Measurements from ENCODE around the gene NFS1.
"Not testable (repeated sequence)": the region's sequence is repeated elsewhere in the genome, so short reads cannot be mapped to it uniquely, and the experiment has no call there.

Gene NFS1

DNA sequence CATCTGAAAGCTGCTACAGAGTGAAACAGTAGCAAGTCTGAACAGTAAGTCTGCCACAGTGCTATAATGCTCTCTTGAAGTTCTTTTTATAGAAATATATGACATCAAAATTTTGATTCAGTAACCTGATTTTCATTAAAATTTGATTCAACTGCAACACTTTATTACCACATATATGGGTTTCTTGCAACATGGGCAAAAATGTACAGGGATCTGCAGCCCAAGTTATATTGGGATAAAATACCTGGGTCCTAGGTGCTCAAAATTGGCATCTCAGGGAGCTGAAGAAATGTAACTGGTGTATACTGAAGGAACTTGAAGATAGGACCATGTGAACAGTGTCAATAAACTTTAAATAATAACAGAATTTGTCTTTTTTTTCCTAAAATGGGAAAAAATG, 10.9 kb upstream of the NFS1 start:
- no peak for DNase-seq (ENCODE audit: low read depth, low spot score)

DNA sequence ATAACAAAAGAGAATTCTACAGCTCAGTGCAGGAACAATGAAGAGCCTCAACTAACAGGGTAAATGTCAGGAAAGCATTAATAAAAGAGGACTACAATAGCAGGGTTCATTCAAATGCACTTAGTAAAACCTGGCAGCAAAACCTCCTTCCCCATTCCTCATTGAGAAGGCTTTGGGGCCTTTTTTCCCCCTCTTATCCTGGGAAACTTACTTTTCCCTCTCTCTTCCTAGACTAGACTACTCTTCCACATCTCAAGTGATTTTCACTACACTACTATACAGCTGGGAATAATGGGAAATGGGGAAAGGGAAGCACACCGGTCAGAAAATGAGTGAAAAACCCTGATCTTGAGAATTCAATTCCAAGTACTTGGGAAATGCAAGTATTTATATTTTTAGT, 10.1 kb upstream of the NFS1 start:
- DNase-seq (ENCODE audit: low read depth, low spot score), result no peak

DNA sequence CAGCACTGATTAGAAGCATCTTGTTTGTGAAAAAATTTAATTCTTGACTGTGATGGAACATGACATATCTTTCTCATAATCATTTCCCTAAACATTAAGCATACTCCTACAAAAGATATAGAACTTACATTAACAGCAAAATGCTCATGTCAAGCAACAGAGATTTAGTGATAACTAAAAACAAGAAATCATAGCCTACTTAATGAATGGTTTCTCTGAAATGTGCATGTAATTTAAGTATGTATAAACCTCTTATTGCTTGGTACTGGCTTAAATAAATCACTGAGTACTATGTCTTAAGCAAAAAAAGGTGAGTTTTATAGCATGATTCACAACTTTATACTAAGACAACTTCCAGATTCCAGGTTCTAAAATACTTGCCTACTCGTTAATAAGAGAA, 9.3 kb upstream of the NFS1 start:
- no peak for DNase-seq (ENCODE audit: low read depth, low spot score)

DNA sequence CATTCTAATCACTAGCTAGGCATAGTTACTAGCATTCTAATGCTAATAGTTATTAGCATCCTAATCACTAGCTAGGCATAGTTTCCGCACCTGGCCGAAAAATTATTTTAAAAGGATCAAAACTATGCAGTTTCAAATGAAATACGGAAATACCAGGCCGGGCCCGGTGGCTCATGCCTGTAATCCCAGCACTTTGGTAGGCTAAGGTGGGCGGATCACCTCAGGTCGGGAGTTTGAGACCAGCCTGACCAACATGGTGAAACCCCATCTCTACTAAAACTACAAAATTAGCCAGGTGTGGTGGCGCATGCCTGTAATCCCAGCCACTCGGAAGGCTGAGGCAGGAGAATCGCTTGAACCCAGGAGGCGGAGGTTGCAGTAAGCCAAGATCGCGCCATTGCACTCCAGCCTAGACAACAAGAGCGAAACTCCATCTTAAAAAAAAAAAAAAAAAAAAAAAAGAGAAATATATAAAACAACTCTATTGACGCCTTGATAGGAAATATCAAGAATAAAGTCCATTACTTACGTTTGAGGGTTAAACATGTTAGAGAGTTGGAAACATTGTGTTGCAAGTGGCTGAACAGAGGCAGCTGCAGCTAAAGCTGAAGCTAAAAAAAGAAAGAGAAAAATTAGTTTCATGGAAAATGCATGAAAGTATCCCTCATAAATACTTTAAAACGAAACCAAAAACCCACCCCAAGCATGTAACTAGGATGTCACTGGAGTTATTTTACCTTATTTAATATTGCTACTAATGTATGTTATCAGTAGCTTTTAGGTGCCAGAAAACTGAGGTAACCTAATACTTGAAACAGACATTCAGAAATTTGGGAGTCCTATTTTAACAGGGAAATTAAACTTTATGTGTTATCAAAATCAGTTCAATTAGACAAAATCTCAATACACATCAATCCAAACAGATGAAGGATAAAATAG, 7.7 kb upstream of the NFS1 start:
- not testable (repeated sequence) for DNase-seq (ENCODE audit: low read depth, low spot score)

DNA sequence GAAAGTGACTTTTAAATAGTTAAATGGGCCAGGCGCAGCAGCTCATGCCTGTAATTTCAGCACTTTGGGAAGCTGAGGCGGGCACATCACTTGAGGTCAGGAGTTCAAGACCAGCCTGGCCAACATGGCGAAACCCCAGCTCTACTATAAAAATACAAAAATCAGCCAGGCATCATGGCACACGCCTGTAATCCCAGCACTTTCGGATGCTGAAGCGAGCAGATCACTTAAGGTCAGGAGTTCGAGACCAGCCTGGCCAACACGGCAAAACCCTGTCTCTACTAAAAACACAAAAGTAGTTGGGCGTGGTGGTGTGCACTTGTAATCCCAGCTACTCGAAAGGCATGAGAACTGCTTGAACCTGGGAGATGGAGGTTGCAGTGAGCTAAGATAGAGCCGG, 6.7 kb upstream of the NFS1 start:
- DNase-seq (ENCODE audit: low read depth, low spot score), result not testable (repeated sequence)

DNA sequence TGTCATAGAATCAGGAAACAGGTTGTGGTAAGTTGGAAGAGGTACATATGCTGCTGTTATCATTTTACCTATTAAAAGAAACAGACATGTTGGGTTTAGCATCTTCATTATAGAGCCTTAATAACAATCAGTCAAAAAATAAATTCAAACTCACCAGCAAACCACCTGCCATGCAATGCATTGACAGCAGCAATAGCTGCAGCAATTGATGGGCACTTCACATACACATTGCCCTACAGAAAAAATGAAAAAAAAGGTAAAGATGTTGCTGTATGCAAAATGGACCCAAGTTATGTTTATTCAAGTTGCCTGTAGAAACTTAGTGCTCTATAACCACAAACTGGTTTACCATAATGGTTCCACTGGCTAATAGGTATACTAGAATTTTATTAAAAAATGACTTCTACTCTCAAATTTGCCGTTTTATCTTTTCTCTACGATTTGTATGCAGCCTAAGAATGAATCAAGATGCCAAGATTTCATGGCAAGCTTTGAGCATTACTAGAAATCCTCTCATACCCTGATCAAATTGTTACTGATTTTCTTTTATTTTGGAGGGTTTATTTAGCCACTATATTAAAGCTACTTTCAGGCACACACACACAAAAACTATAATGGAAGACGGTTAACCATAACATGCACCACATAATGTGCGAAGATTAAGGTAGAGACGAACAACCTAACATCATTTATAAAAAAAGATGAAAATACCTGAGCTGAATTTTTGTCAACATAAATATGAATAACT, 5.5 kb upstream of the NFS1 start:
- no peak for DNase-seq (ENCODE audit: low read depth, low spot score)

DNA sequence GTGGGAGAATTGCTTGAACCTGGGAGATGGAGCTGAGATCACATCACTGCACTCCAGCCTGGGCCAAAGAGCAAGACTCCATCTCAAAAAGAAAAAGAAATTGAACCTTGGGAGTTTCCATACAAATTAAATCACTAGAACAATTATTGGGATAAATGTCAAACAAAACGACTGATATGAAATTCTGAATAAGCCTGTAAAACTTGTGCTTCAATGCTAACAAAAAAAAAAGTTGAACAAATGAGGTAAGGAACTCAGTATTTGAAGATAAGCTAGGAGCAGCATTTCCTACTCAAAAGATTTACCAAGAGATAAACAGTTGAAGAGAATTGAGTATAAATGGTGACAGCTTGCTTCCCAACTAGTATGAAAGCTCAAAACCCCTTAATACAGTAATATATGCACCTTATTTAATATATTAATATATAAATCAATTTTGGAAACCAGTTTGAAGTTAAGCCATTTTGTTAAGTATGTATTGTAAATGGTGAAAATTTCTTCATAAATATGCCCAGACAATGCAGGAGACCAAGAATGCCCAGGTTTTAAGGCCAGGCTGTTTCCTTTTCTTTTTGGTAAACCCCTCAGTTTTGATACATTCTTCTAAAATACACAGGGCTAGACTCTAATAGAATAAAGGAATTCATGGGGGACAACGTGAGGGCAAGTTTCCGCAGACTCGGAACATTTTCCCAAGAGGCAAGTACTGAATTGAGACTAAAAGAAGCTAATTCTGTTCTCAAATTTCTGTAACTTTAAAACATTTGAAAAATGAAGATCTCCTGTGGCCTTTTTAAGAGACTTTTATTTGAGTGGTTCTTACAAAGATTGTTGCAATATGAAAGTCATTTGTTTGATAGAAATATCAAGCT, 3.9 kb upstream of the NFS1 start:
- DNase-seq (ENCODE audit: low read depth, low spot score), result no peak

DNA sequence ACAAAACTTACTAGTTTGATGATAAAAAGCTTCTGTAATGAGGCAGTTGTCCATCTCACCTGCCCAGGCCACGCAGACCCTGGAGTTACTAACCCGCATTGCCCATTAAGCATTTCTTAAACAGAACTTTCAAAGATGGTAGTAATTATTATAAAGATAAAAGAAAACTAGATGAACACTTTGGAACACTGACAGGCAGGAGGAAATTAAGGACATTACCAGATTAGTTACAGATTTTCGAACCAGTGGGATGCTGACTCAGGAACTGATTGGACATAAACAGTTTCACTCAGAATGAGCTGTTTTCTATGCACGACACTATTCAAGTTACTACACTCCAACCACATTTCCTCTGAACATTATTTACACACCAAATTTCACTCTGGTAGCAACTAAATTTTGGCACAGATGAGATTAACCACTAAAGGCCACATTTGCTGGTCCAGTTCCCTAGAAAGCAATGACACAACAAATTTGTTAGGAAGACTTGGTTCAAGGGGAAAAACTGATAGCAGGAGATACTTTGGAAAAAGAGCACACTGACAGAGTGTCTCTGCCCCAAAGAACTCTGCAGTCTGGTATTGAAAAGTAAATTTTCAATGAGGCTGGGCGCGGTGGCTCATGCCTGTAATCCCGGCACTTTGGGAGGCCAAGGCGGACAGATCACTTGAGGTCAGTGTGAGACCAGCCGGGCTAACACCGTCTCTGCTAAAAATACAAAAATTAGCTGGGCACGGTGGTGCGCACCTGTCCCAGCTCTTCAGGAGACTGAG, 3.1 kb upstream of the NFS1 start:
- no peak for DNase-seq (ENCODE audit: low read depth, low spot score)

DNA sequence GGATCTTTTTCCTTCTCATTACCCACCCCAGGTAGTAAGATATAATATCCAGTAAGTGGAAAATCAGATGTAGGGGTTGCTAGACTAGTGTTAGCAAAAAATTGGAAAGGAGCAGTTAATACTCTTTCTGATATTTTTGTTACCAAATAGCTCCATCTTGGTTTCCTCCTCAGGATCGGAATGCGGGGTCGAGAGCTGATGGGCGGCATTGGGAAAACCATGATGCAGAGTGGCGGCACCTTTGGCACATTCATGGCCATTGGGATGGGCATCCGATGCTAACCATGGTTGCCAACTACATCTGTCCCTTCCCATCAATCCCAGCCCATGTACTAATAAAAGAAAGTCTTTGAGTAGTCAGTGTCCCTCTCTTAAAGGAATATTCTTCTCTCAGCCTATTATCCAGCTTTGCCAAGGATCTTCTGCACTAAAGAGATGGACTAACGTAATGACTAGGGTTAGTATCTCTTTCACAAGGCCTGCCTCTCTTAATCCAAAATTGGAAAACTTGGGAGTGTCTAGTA, 1.5 kb upstream of the NFS1 start:
- no peak for DNase-seq (ENCODE audit: low read depth, low spot score)

DNA sequence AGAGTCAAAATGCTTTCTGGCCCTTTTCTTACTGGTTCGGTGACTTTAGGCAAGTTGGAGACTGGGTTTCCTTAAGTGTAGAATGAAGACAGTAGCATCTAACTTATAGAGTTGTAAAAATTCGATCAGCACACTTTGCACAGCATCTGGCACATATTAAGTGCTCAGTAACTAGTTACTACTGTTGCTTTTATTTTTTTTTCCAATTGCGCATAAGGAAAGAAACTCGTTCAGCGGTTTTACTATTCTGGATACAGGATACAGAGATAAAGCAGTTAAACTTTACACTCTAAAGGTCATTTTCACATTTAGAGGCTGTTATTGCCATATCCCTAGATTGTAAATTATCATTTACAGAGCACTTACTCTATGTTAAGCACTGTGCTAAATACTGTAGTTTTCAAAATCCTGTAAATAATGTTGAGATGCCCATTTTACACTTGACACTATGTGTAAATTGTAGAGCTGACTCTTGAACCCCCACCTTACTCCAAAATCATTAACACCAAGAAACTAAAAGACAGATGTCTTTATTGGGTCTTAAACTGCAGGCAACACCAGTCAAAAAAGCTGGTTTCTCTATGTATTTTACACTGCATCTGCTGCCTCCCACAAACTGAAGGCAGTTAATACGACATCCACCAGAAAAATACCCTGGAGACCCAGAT, 939 bp upstream of the NFS1 start:
- no peak for DNase-seq (ENCODE audit: low read depth, low spot score)

DNA sequence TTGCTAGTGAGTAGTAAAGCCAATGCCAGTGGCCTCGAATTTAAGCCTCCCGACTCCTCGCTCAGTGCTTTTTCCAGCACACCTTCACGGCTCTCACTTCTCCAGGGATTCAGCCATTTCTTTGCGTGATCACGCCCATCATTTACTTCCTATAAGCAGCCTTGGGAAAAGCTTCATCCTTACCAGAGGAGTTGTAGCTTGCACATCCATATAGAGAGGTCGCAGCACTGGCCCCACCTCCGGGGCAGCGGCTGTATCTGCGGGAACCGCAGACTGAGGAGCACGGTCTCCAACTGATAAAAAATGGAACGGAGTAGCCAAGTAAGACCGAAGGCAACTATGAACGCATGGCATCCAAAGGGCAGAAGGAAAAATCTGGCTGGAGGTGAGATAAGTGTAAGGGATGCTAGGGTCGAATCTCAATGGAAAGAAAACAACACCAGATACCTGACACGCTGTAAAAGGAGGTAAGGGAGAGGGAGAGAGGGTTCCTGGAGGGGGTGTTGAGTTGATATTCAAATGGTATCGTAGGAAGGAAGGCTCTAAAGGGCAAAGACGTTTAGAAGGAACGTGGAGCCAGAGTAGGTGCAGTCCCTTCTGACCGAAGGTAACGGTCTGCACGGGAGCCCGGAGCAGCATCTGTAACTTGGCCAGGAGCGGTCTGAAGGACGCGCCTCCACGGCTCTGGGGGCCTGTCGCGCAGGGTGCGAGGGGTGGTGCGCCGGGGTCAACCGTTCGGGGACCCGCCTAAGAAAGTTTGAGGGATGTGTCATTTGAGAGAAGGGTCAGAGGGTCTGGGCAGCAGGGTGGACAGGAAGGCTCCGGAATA, 640 bp downstream of the NFS1 start:
- DNase-seq (ENCODE audit: low read depth, low spot score), result no peak

DNA sequence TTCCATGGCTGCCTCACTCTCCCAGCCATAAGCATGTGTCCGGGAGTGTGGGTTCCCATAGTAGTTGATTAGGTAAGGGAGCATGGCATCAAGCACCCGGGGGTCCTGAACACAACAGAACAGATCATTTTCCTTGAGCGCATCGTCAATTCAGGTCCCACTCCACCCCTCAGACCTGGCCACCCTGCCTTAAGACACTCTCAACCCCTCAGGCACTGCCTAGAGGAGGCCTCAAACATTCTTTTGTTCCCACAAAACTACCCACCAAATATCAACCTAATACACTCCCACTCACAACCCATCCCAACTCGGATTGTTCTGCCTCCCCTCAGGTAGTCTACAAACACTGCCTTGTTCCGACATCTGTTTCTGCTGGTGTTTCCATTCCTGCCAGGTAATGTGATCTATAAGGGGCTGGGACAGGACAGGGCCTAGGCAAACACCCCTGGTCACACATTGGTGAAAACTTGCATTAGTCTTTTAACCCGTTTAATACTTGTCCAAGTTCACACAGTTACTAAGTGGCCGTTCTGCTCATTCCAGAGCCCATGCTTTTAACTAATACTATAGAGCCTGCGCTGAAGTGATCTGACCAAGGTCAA, 1.4 kb downstream of the NFS1 start:
- no peak for DNase-seq (ENCODE audit: low read depth, low spot score)

DNA sequence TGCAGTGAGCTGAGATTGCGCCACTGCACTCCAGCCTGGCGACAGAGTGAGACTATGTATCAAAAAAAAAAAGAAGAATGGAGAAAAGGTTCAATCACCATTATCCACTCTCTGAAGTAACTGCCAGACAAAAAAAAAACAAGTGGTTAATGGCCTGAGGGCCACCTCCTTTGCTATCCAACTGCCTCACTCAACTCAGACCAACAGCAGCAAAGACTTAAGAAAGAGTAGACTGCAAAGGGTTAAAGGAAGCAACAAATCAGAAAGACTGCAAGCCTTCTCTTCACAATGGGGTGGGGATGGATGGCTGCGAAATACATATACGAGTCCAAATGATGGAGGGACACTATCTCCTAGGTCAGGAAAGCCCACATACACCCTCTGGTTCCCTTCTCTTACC, 3.2 kb downstream of the NFS1 start:
- no peak for DNase-seq (ENCODE audit: low read depth, low spot score)

DNA sequence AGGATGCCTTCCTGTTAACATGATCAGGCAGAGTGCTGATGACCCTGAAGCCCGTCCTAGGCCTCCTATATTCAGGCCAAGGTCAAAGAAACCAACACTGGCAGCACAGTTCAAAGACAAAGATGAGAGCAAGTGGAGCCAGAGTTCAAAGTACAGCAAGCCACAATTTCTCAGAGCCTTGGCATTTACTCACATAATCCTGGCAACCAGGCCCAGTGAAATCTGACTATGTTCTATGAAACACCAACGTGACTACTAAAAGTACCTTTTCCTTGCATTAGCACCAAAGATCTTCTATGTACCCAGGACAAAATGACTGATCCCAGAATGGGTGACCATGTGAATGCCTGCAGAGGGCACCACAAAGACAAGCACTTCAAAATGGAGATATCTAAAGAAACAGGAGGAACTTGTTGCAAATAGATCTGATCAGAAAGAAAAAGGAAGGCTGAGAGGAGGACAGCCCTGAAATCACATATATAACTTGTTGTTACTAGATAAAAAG, 3.9 kb downstream of the NFS1 start:
- no peak for DNase-seq (ENCODE audit: low read depth, low spot score)

DNA sequence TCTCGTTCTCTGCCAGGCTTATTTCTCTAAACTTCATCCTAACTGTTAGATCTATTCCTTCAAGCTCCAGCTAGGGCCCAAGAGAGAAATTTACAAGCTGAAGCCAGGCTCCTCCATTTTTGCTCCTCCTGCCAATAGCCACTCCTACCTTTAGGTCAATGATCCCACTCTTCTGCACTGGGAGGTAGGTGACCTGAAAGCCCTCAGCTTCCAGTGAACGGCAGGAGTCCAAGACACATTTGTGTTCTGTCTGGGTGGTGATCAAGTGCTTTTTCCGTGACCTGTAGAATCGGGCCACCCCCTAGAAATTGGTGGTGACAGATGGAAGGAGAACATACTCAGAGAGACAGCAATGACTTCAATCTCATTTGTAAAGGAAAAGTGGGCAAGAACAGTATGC, 8.9 kb downstream of the NFS1 start:
- DNase-seq (ENCODE audit: low read depth, low spot score), result no peak

DNA sequence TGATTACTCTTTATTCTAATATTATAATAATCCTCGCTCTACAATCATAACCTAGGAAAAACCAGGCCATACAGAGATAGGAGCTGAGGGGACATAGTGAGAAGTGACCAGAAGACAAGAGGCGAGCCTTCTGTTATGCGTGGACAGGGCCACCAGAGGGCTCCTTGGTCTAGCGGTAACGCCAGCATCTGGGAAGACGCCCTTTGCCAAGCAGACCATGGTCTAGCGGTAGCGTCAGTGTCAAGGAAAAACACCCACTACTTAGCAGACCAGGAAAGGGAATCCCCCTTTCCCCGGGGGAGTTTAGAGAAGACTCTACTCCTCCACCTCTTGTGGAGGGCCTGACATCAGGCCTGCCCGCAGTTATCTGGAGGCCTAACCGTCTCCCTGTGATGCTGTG, 12.3 kb downstream of the NFS1 start:
- peak; percentile 52 for DNase-seq (ENCODE audit: low read depth, low spot score)

DNA sequence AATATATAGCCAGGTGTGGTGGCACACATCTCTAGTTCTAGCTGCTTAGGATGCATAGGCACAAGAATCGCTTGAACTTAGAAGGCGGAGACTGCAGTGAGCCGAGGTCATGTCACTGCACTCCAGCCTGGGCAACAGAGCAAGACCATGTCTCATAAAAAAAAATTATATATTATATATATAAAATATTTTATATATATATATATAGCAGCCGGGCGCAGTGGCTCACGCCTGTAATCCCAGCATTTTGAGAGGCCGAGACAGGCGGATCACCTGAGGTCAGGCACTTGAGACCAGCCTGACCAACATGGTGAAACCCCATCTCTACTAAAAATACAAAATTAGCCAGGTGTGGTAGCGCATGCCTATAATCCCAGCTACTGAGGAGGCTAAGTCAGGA, 13.8 kb downstream of the NFS1 start:
- not testable (repeated sequence) for DNase-seq (ENCODE audit: low read depth, low spot score)

DNA sequence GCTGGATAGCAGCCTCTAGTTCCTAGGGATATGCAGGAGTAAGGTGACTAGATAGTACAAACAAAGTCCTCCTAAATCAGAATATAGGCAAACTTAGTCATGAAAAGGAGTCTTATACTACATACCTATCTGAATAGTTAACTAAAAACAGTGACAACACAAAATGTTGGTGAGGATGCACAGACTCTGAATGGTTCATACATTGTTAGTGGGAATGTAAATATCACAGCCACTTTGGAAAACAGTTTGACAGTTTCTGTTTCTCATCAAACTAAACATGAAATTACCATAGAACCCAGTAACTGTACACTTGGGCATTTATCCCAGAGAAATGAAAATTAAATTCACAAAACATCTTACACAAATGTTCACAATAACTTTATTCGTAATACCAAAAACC, 17.2 kb downstream of the NFS1 start:
- no peak for DNase-seq (ENCODE audit: low read depth, low spot score)
